Osteocyte (in vitro differentiated cells): ENCODE measurements around the gene ARHGEF40. TPM values are rescaled to one million over a fixed set of nuclear protein-coding genes. Genes with fewer than 3 reads are reported as not detected.
"Not testable (repeated sequence)": the region's sequence is repeated elsewhere in the genome, so short reads cannot be mapped to it uniquely, and the experiment has no call there.

Experiments
- DNase-seq: peaks from one replicate; pipeline ENCODE4 v3.0.0; 2021; ENCODE audit warnings: mixed read lengths; ENCODE audit not compliant: unreplicated experiment; ENCODE audit errors: extremely low spot score
- H3K27ac Mint-ChIP-seq: one replicate; pipeline ENCODE4 v1.8.0; 2021; ENCODE audit warnings: mild to moderate bottlenecking, mixed read lengths; ENCODE audit not compliant: unreplicated experiment
- H3K27me3 Mint-ChIP-seq: one replicate; pipeline ENCODE4 v1.8.0; 2021; ENCODE audit warnings: mixed read lengths; ENCODE audit not compliant: unreplicated experiment
- H3K36me3 Mint-ChIP-seq: one replicate; pipeline ENCODE4 v1.8.0; 2021; ENCODE audit warnings: mixed read lengths; ENCODE audit not compliant: unreplicated experiment
- H3K4me1 Mint-ChIP-seq: one replicate; pipeline ENCODE4 v1.8.0; 2021; ENCODE audit warnings: mixed read lengths; ENCODE audit not compliant: unreplicated experiment
- H3K4me3 Mint-ChIP-seq: one replicate; pipeline ENCODE4 v1.8.0; 2021; ENCODE audit warnings: mild to moderate bottlenecking, moderate library complexity, mixed read lengths; ENCODE audit not compliant: unreplicated experiment
- H3K9me3 Mint-ChIP-seq: one replicate; pipeline ENCODE4 v1.8.0; 2021; ENCODE audit warnings: mixed read lengths; ENCODE audit not compliant: unreplicated experiment
- total RNA-seq: library from RNA; stranded (reverse); gene quantifications from 2 replicates; pipeline ENCODE4 v1.2.1, GENCODE V29; 2021
- TF ChIP-seq, protein P1 (sequence below): fragments of 200-600 bp; sonication (generic); IDR thresholded peaks from 2 replicates; pipeline ENCODE4 v1.5.0; 2021; ENCODE audit warnings: antibody characterized with exemption, mild to moderate bottlenecking, moderate library complexity

The ARHGEF40 gene
- total RNA-seq, 1 donor from 2014 or later, result 139 TPM

GRCh38 chr14:21040370-21040925, 29.7 kb upstream of the ARHGEF40 start:
- peaks cover 33% of the 10 kb centered on the region for H3K27me3 Mint-ChIP-seq
- H3K27ac Mint-ChIP-seq, result no peak overlapping the region
- H3K9me3 Mint-ChIP-seq, result no peaks in the 10 kb centered on the region
- peaks cover 38% of the 10 kb centered on the region for H3K4me1 Mint-ChIP-seq
- TF ChIP-seq, protein P1, sequence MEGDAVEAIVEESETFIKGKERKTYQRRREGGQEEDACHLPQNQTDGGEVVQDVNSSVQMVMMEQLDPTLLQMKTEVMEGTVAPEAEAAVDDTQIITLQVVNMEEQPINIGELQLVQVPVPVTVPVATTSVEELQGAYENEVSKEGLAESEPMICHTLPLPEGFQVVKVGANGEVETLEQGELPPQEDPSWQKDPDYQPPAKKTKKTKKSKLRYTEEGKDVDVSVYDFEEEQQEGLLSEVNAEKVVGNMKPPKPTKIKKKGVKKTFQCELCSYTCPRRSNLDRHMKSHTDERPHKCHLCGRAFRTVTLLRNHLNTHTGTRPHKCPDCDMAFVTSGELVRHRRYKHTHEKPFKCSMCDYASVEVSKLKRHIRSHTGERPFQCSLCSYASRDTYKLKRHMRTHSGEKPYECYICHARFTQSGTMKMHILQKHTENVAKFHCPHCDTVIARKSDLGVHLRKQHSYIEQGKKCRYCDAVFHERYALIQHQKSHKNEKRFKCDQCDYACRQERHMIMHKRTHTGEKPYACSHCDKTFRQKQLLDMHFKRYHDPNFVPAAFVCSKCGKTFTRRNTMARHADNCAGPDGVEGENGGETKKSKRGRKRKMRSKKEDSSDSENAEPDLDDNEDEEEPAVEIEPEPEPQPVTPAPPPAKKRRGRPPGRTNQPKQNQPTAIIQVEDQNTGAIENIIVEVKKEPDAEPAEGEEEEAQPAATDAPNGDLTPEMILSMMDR, result no peak
- H3K4me3 Mint-ChIP-seq, result no peak overlapping the region
- DNase-seq, result no peak
- H3K36me3 Mint-ChIP-seq, result no peaks in the 10 kb centered on the region

DNA sequence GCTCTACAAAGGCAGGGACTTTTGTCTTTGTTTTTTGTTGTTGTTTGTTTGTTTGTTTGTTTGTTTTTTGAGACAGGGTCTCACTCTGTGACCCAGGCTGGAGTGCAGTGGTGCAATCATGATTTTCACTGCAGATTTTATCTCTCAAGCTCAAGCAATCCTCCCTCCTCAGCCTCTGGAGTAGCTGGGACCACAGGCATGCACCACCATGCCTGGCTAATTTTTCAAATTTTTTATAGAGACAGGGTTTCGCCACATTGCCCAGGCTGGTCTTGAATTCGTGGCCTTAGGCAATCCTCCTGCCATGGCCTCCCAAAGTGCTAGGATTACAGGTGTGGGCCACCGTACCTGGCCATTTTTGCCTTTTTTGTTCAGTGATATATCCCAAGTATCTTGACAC, 29.2 kb upstream of the ARHGEF40 start:
- H3K36me3 Mint-ChIP-seq, DNase-seq, H3K4me3 Mint-ChIP-seq: not testable (repeated sequence)

DNA sequence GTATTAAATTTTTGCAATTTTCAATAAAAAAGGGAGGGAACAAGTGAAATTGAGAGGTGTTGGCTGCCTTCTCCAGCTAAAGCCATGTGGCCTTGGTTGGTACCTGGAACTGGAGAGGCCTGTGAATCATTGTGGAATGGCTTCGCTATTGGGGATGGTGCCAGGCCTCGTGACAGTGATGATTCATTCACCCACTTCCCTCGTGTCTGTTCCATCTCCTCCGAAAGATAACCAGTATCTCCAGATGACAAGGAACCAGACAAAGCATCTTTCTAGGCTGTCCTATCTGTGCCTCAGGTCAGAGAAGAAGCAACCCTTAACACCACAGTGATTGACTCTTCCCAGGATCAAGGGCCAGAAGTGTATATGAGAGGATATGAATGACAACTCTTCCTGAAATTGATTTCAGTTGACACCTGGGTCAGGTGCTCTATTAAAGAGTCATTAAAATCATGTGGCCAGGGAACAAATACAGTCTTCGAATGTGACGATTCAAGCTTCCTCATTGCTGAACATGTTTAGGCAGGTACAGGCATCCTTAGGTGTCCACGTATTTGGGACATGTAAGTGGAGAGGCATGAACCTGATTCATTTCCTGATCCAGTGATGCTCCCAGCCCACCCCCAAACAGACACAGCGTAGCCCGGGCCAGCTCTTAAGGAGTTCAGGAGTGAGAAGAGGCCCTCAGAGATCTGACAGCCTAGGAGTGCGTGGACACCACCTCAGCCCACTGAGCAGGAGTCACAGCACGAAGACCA, 28.2 kb upstream of the ARHGEF40 start, which contains the start of gene RNASE7:
RNASE7 (plus strand) TSS at position 687 of the 758 bp plus-strand sequence. CDS start 631 bp downstream, outside the sequence.
- TF ChIP-seq, protein P1, result no peak
- peaks cover 38% of the 10 kb centered on the region for H3K4me1 Mint-ChIP-seq
- H3K27ac Mint-ChIP-seq, result peak within 1 kb of the TSS; percentile 55
- H3K27me3 Mint-ChIP-seq, result peaks cover 30% of the 10 kb centered on the region
- no peaks in the 10 kb centered on the region for H3K36me3 Mint-ChIP-seq
- no peaks in the 10 kb centered on the region for H3K9me3 Mint-ChIP-seq
- DNase-seq, result no peak
- H3K4me3 Mint-ChIP-seq, result no peak within 1 kb of the TSS

More for the DNA sequence above, 29.2 kb upstream of the ARHGEF40 start:
- not testable (repeated sequence) for H3K9me3 Mint-ChIP-seq, H3K27ac Mint-ChIP-seq
- Mint-ChIP-seq H3K27me3 (peaks cover 33% of the 10 kb centered on the region), H3K4me1 (peaks cover 38% of the 10 kb centered on the region)

- no peak for DNase-seq
- Mint-ChIP-seq H3K27me3 (peaks cover 22% of the 10 kb centered on the region), H3K27ac (peak overlapping the region; percentile 55), H3K4me3 (no peak overlapping the region), H3K4me1 (peaks cover 38% of the 10 kb centered on the region), H3K36me3 (no peaks in the 10 kb centered on the region), H3K9me3 (no peaks in the 10 kb centered on the region)
- TF ChIP-seq, protein P1, result no peak
These were observed 27.2 kb upstream of the ARHGEF40 start for GRCh38 chr14:21042918-21043317.

- peaks cover 35% of the 10 kb centered on the region for H3K4me1 Mint-ChIP-seq
- peaks cover 17% of the 10 kb centered on the region for H3K27me3 Mint-ChIP-seq
- peak overlapping the region; percentile 55 for H3K27ac Mint-ChIP-seq
- DNase-seq, result no peak
- TF ChIP-seq, protein P1, result no peak
- no peaks in the 10 kb centered on the region for H3K36me3 Mint-ChIP-seq
- H3K9me3 Mint-ChIP-seq, result no peaks in the 10 kb centered on the region
- no peak overlapping the region for H3K4me3 Mint-ChIP-seq
These were observed 26.6 kb upstream of the ARHGEF40 start for GRCh38 chr14:21043387-21043973.
